Chondrocyte (in vitro differentiated cells): ENCODE measurements around the gene FCN3. TPM values are rescaled to one million over a fixed set of nuclear protein-coding genes. Genes with fewer than 3 reads are reported as not detected.
"Not testable (repeated sequence)": the region's sequence is repeated elsewhere in the genome, so short reads cannot be mapped to it uniquely, and the experiment has no call there.

Experiments used
- DNase-seq: peaks from one replicate; pipeline ENCODE4 v3.0.0; 2021; ENCODE audit warnings: mixed read lengths, low spot score
- H3K27ac Mint-ChIP-seq: one replicate; pipeline ENCODE4 v1.8.0; 2021; ENCODE audit warnings: mild to moderate bottlenecking, moderate library complexity, mixed read lengths; ENCODE audit not compliant: unreplicated experiment
- H3K27me3 Mint-ChIP-seq: 2 replicates; pipeline ENCODE4 v1.8.0; 2021; ENCODE audit warnings: low read depth, mixed read lengths
- H3K36me3 Mint-ChIP-seq: 2 replicates; pipeline ENCODE4 v1.8.0; 2021; ENCODE audit warnings: low read depth, mixed read lengths
- H3K4me1 Mint-ChIP-seq: 2 replicates; pipeline ENCODE4 v1.8.0; 2021; ENCODE audit warnings: low read depth, mild to moderate bottlenecking, mixed read lengths
- H3K4me3 Mint-ChIP-seq: one replicate; pipeline ENCODE4 v1.8.0; 2021; ENCODE audit warnings: mild to moderate bottlenecking, moderate library complexity, mixed read lengths; ENCODE audit not compliant: unreplicated experiment
- H3K9me3 Mint-ChIP-seq: 2 replicates; pipeline ENCODE4 v1.8.0; 2021; ENCODE audit warnings: low read depth, mixed read lengths
- total RNA-seq: library from RNA; stranded (reverse); gene quantifications from 3 replicates; pipeline ENCODE4 v1.2.1, GENCODE V29; 2021
- TF ChIP-seq, protein P1 (sequence below): fragments of 200-600 bp; sonication (generic); IDR thresholded peaks from 2 replicates; pipeline ENCODE4 v1.5.0; 2021; ENCODE audit warnings: antibody characterized with exemption, mild to moderate bottlenecking, moderate library complexity

FCN3 gene
- total RNA-seq, 1 donor from 2014 or later = not detected

DNA sequence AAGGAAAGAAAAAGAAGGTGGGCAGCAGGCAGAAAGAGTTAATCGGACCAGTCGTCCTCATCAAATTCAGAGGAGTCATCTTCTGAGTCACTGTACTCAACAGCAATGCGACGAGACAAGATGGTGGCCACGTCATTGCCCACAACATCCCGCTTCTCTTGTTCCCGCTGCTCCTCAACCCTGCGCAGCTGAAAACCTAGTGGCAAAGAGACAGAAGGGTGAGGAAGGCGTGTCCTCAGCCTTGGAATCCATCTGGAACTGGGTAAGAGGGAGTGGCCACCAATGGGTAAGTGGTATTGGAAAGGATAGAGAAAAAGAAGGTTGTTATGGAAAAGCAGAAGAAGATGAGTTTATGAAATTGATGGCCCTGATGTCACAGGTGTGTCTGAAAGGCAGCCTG is 33.5 kb upstream of the FCN3 start:
- H3K27me3 Mint-ChIP-seq = no peaks in the 10 kb centered on the region
- H3K4me3 Mint-ChIP-seq = no peak overlapping the region
- no peaks in the 10 kb centered on the region for H3K9me3 Mint-ChIP-seq
- TF ChIP-seq, protein P1, sequence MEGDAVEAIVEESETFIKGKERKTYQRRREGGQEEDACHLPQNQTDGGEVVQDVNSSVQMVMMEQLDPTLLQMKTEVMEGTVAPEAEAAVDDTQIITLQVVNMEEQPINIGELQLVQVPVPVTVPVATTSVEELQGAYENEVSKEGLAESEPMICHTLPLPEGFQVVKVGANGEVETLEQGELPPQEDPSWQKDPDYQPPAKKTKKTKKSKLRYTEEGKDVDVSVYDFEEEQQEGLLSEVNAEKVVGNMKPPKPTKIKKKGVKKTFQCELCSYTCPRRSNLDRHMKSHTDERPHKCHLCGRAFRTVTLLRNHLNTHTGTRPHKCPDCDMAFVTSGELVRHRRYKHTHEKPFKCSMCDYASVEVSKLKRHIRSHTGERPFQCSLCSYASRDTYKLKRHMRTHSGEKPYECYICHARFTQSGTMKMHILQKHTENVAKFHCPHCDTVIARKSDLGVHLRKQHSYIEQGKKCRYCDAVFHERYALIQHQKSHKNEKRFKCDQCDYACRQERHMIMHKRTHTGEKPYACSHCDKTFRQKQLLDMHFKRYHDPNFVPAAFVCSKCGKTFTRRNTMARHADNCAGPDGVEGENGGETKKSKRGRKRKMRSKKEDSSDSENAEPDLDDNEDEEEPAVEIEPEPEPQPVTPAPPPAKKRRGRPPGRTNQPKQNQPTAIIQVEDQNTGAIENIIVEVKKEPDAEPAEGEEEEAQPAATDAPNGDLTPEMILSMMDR = no peak
- peaks cover 26% of the 10 kb centered on the region for H3K36me3 Mint-ChIP-seq
- H3K4me1 Mint-ChIP-seq = peaks cover 38% of the 10 kb centered on the region
- DNase-seq = no peak
- peak overlapping the region; percentile 36 for H3K27ac Mint-ChIP-seq

DNA sequence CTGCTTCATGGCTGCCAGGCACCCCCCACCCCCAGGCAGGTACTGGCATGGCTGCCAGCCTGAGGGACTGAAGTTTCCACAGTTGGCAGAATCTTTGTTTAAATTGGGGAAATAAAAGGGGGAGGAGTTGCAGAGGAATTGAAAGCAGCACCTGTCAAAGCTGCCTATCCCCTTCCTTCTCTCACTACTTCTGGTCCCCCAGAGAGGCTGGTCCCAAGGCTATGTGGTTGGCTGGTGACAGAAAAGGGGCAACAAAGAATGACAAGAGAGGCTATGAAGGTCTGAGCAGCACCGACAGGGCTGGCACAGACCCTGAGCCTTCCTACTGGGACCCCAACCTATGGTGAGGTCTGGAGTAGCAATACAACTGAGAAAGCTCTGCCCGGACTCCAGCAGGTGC is 32.2 kb upstream of the FCN3 start:
- not testable (repeated sequence) for H3K9me3 Mint-ChIP-seq, H3K27ac Mint-ChIP-seq, H3K27me3 Mint-ChIP-seq, DNase-seq, H3K4me3 Mint-ChIP-seq
- H3K4me1 Mint-ChIP-seq = peaks cover 47% of the 10 kb centered on the region
- H3K36me3 Mint-ChIP-seq = peaks cover 19% of the 10 kb centered on the region

DNA sequence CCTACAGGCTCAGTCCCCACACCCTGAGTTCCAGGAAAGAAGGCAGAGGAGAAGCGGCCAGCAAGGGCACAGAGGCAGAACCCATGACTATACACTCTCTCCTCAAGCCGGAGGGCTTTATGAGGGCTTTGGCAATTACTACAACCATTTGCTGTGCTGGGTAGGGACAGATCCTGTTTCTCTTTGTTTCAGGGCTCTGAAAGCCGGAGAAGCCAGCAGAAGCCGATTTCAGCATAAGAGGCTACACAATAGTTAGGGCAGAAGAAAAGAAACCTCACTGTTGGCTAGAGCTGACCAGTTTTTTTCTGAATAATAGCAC is 31.7 kb upstream of the FCN3 start:
- Mint-ChIP-seq H3K4me3 (no peak overlapping the region), H3K9me3 (no peaks in the 10 kb centered on the region), H3K36me3 (peaks cover 19% of the 10 kb centered on the region), H3K4me1 (peaks cover 47% of the 10 kb centered on the region), H3K27me3 (no peaks in the 10 kb centered on the region), H3K27ac (peak overlapping the region; percentile 66)
- DNase-seq = no peak
- TF ChIP-seq, protein P1 = no peak

DNA sequence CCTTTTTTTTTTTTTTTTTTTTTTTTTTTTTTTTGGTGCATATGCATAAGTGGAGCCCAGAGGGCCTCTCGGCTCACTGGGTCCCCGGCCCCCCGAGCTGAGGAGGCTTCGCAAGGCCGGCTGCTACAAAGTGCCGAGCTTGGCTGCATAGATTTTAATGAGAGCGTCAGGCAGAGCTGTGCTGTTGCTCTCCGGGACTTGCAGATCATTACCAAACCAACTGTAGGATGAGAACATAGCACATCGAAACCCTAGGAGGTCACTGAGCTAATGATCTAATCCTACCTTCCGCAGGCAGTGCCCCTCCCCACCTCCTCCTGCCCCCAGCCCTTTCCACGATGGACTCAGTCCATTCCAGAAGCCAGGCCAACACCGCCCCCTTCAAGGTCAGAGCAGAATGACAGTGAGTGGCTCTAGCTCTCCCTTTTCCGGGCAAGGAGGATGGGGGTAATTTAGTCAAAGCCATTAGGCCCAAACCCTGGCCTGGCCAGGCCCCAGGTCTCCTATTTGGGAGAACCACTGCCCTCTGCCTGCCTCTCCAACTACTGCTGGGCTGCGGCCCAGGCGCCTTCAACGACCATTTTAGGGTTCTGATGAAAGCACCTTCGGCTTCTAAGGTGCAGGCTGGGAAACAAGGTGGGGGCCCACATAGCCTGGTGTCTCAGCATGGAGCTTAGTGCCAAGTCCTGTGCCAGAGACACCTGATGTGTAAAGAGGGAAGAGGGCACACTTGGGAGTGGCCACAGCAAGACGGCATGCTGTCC is 31.2 kb upstream of the FCN3 start:
- Mint-ChIP-seq H3K4me1 (peaks cover 47% of the 10 kb centered on the region), H3K36me3 (peaks cover 14% of the 10 kb centered on the region), H3K27ac (peak overlapping the region; percentile 90)
- not testable (repeated sequence) for H3K4me3 Mint-ChIP-seq, DNase-seq, H3K9me3 Mint-ChIP-seq, H3K27me3 Mint-ChIP-seq

DNA sequence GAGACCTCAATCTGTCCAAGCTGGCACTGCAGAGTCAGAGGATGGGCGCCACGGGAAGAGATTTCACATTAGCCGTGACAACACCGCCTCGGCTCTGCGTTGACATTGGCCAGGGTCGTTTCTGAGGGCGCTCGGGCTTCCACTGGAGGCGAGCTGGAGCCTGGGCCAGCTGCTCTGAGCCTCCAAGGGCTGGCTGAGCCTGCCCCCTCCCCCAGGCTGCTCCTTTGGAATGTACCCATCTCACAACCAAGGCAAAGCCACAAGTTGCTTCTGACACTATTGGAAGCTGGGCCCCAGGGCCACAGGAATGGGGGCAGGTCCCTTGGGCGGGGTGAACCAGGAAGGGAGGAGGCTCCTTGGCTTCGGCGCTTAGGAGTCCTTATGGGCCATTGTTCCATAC is 30.4 kb upstream of the FCN3 start:
- no peak for DNase-seq
- no peaks in the 10 kb centered on the region for H3K27me3 Mint-ChIP-seq
- no peaks in the 10 kb centered on the region for H3K9me3 Mint-ChIP-seq
- peak overlapping the region; percentile 90 for H3K27ac Mint-ChIP-seq
- H3K4me1 Mint-ChIP-seq = peaks cover 47% of the 10 kb centered on the region
- no peak overlapping the region for H3K4me3 Mint-ChIP-seq
- H3K36me3 Mint-ChIP-seq = peaks cover 14% of the 10 kb centered on the region
- TF ChIP-seq, protein P1 = no peak

DNA sequence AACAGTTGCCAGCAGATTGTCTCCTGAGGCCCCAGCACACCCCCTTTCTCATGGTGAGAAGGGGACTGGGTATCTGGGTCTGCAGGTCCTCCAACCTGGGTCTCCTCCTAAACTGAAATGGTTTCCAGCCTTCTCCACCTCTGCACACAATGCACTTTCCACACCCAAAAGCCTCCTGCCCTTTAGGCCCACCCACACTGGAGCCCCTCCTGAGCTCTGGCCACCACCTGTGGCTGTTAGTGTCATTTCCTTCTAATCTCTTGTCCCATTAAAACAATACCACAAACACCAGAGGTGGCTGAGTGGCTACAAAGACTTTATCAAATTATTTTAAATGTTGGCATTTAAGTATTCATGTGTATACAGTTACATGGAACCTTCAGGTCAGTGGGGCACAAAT is 29.3 kb upstream of the FCN3 start:
- TF ChIP-seq, protein P1 = no peak
- no peak for DNase-seq
- Mint-ChIP-seq H3K4me3 (no peak overlapping the region), H3K36me3 (peaks cover 14% of the 10 kb centered on the region), H3K4me1 (peaks cover 47% of the 10 kb centered on the region), H3K27ac (peak overlapping the region; percentile 90), H3K9me3 (no peaks in the 10 kb centered on the region), H3K27me3 (no peaks in the 10 kb centered on the region)
